H9 (cell line): ENCODE data around the gene CEMIP. TPM values are rescaled to one million over a fixed set of nuclear protein-coding genes. Genes with fewer than 3 reads are reported as not detected.

ENCODE experiments used
- DNase-seq: peaks from one replicate; pipeline ENCODE4 v3.0.0-alpha.2; 2017
- H2AFZ ChIP-seq: one replicate; pipeline ENCODE4 v1.6.1; 2013; ENCODE audit warnings: mild to moderate bottlenecking, low read length, control low read depth, moderate library complexity
- H2AK5ac ChIP-seq: 2 replicates; pipeline ENCODE4 v1.6.1; 2013; ENCODE audit warnings: low read length, control low read depth, mixed read lengths; ENCODE audit not compliant: insufficient read length
- H2BK120ac ChIP-seq: one replicate; pipeline ENCODE4 v1.6.1; 2013; ENCODE audit warnings: low read depth, mild to moderate bottlenecking, low read length, control low read depth, inconsistent platforms; ENCODE audit not compliant: poor library complexity, severe bottlenecking
- H2BK12ac ChIP-seq: 2 replicates; pipeline ENCODE4 v1.6.1; 2013; ENCODE audit warnings: low read length, control low read depth, mixed read lengths, low read depth; ENCODE audit not compliant: insufficient read length
- H2BK15ac ChIP-seq: 2 replicates; pipeline ENCODE4 v1.6.1; 2013; ENCODE audit warnings: low read depth, low read length, control low read depth
- H2BK20ac ChIP-seq: one replicate; pipeline ENCODE4 v1.6.1; 2013; ENCODE audit warnings: low read depth, mild to moderate bottlenecking, low read length, control low read depth, inconsistent platforms; ENCODE audit not compliant: poor library complexity, severe bottlenecking
- H2BK5ac ChIP-seq: 2 replicates; pipeline ENCODE4 v1.6.1; 2013; ENCODE audit warnings: low read length, control low read depth, mixed read lengths; ENCODE audit not compliant: insufficient read length
- H3K14ac ChIP-seq: 2 replicates; pipeline ENCODE4 v1.6.1; 2013; ENCODE audit warnings: low read length, control low read depth; ENCODE audit not compliant: insufficient read depth
- H3K18ac ChIP-seq: 2 replicates; pipeline ENCODE4 v1.6.1; 2013; ENCODE audit warnings: low read depth, mild to moderate bottlenecking, mixed read lengths, low read length, control low read depth; ENCODE audit not compliant: insufficient read length
- H3K23ac ChIP-seq: 2 replicates; pipeline ENCODE4 v1.6.1; 2013; ENCODE audit warnings: low read length, control low read depth, mixed read lengths, low read depth; ENCODE audit not compliant: insufficient read length
- H3K23me2 ChIP-seq: 2 replicates; pipeline ENCODE4 v1.6.1; 2013; ENCODE audit warnings: low read depth, mild to moderate bottlenecking, mixed read lengths, low read length, control low read depth; ENCODE audit not compliant: insufficient read length, poor library complexity, severe bottlenecking
- H3K27ac ChIP-seq: 2 replicates; pipeline ENCODE4 v1.5.1; 2013; ENCODE audit warnings: low read length, control low read depth, mixed read lengths, low read depth; ENCODE audit not compliant: insufficient read length
- H3K27me3 ChIP-seq: 2 replicates; pipeline ENCODE4 v1.6.1; 2013; ENCODE audit warnings: low read length, control low read depth, inconsistent platforms; ENCODE audit not compliant: insufficient read depth
- H3K4ac ChIP-seq: 2 replicates; pipeline ENCODE4 v1.6.1; 2013; ENCODE audit warnings: low read depth, mild to moderate bottlenecking, control low read depth, inconsistent platforms, low read length, moderate library complexity
- H3K4me1 ChIP-seq: 2 replicates; pipeline ENCODE4 v1.6.1; 2013; ENCODE audit warnings: low read length, control low read depth, inconsistent platforms; ENCODE audit not compliant: insufficient read depth
- H3K4me2 ChIP-seq: 2 replicates; pipeline ENCODE4 v1.6.1; 2013; ENCODE audit warnings: low read length, control low read depth, mixed read lengths; ENCODE audit not compliant: insufficient read length, insufficient read depth
- H3K56ac ChIP-seq: 2 replicates; pipeline ENCODE4 v1.6.1; 2013; ENCODE audit warnings: low read depth, mild to moderate bottlenecking, mixed read lengths, low read length, control low read depth; ENCODE audit not compliant: insufficient read length
- H3K79me1 ChIP-seq: 2 replicates; pipeline ENCODE4 v1.6.1; 2013; ENCODE audit warnings: low read depth, mild to moderate bottlenecking, moderate library complexity, low read length, control low read depth, inconsistent platforms; ENCODE audit not compliant: insufficient read depth, poor library complexity, severe bottlenecking
- H3K79me2 ChIP-seq: 2 replicates; pipeline ENCODE4 v1.6.1; 2013; ENCODE audit warnings: low read length, control low read depth, inconsistent platforms; ENCODE audit not compliant: insufficient read depth
- H3K9ac ChIP-seq: 2 replicates; pipeline ENCODE4 v1.6.1; 2013; ENCODE audit warnings: low read length, control low read depth, mixed read lengths; ENCODE audit not compliant: insufficient read length; ENCODE audit errors: extremely low read depth
- H3K9me3 ChIP-seq: one replicate; pipeline ENCODE4 v1.6.1; 2013; ENCODE audit warnings: low read depth, low read length, inconsistent platforms; ENCODE audit not compliant: control insufficient read depth
- H3T11ph ChIP-seq: one replicate; pipeline ENCODE4 v1.6.1; 2013; ENCODE audit warnings: mild to moderate bottlenecking, low read length, control low read depth, inconsistent platforms
- H4K20me1 ChIP-seq: one replicate; pipeline ENCODE4 v1.6.1; 2013; ENCODE audit not compliant: control insufficient read depth, insufficient read length, insufficient read depth
- H4K5ac ChIP-seq: 2 replicates; pipeline ENCODE4 v1.6.1; 2013; ENCODE audit warnings: low read depth, mild to moderate bottlenecking, mixed read lengths, low read length, control low read depth; ENCODE audit not compliant: insufficient read length
- H4K8ac ChIP-seq: replicated peaks from 2 replicates; pipeline ENCODE4 v1.6.1; 2013; ENCODE audit warnings: low read length, control low read depth, mixed read lengths, low read depth; ENCODE audit not compliant: insufficient read length
- H4K91ac ChIP-seq: 2 replicates; pipeline ENCODE4 v1.6.1; 2013; ENCODE audit warnings: low read depth, mild to moderate bottlenecking, moderate library complexity, mixed read lengths, low read length, control low read depth; ENCODE audit not compliant: insufficient read length
- H3K27ac Mint-ChIP-seq, 3 experiments: 2 replicates in 2 of 3; 3 replicates in 1 of 3; pipeline ENCODE4 v1.8.0; 2020 to 2021; ENCODE audit warnings: mixed read lengths in 3 of 3, mild to moderate bottlenecking in 1 of 3, moderate library complexity in 1 of 3
- H3K27me3 Mint-ChIP-seq: 2 replicates; pipeline ENCODE4 v1.8.0; 2021; ENCODE audit warnings: low read depth, mild to moderate bottlenecking, moderate library complexity, mixed read lengths
- H3K36me3 Mint-ChIP-seq, 3 experiments: 2 replicates in 2 of 3; 3 replicates in 1 of 3; pipeline ENCODE4 v1.8.0; 2020 to 2021; ENCODE audit warnings: low read depth in 3 of 3, mixed read lengths in 3 of 3; ENCODE audit not compliant: insufficient read depth in 1 of 3
- H3K4me1 Mint-ChIP-seq, 2 experiments: 2 replicates each; pipeline ENCODE4 v1.8.0; 2020; ENCODE audit warnings: mixed read lengths in 2 of 2
- H3K4me3 Mint-ChIP-seq, 2 experiments: 2 replicates in 1 of 2; 3 replicates in 1 of 2; pipeline ENCODE4 v1.8.0; 2020 to 2021; ENCODE audit warnings: mild to moderate bottlenecking in 2 of 2, mixed read lengths in 2 of 2, moderate library complexity in 1 of 2
- H3K9me3 Mint-ChIP-seq, 2 experiments: 2 replicates in 1 of 2; 3 replicates in 1 of 2; pipeline ENCODE4 v1.8.0; 2020; ENCODE audit warnings: mild to moderate bottlenecking in 2 of 2, mixed read lengths in 2 of 2, moderate library complexity in 1 of 2
- CTCF ChIP-seq: fragments of 200-600 bp; sonication (generic); conservative IDR thresholded peaks from 3 replicates; pipeline ENCODE4 v1.8.0; 2021; ENCODE audit warnings: antibody characterized with exemption, mild to moderate bottlenecking
- whole genome bisulfite sequencing: extraction: QIAGEN DNeasy Blood & Tissue Kit; methylation state at CpG from one replicate; pipeline ENCODE4 v1.1.7; 2013; ENCODE audit warnings: missing lambda C conversion rate, low lambda C conversion rate, mixed read lengths; ENCODE audit not compliant: insufficient read length; ENCODE audit errors: extremely low coverage; 5-methylcytosine and 5-hydroxymethylcytosine counted together
- total RNA-seq: library from RNA; stranded (reverse); gene quantifications from 2 replicates; pipeline ENCODE4 v1.2.1, GENCODE V29; 2021

The CEMIP gene
- total RNA-seq, 1 experiment from 2014 or later: 0.09 TPM

- H2BK20ac ChIP-seq: no peak overlapping the region
- no peaks in the 10 kb centered on the region for H3K79me2 ChIP-seq
- H2BK15ac ChIP-seq: no peak overlapping the region
- H2BK120ac ChIP-seq: no peak overlapping the region
- H3K23me2 ChIP-seq: no peaks in the 10 kb centered on the region
- WGBS: no CpG with 5 or more reads among the region's 6 CpGs
- no peaks in the 10 kb centered on the region for H3K4me1 ChIP-seq
- no peaks in the 10 kb centered on the region for H3K79me1 ChIP-seq
- H3K4me2 ChIP-seq: no peak overlapping the region
- no peak overlapping the region for H3K4me3 Mint-ChIP-seq
- no peak overlapping the region for H4K91ac ChIP-seq
- no peak overlapping the region for H4K5ac ChIP-seq
- H4K8ac ChIP-seq: no peak overlapping the region
- no peak overlapping the region for H3K14ac ChIP-seq
- no peak overlapping the region for H3K23ac ChIP-seq
- H3K4ac ChIP-seq: no peak overlapping the region
- H3K9me3 ChIP-seq: no peaks in the 10 kb centered on the region
- H3K27ac ChIP-seq: no peak overlapping the region
- H2AK5ac ChIP-seq: no peak overlapping the region
- no peak overlapping the region for H3T11ph ChIP-seq
- H3K27ac Mint-ChIP-seq: no peak overlapping the region; a peak in 1 of 7 replicates
- no peak overlapping the region for H3K18ac ChIP-seq
- H4K20me1 ChIP-seq: no peaks in the 10 kb centered on the region
- H3K9me3 Mint-ChIP-seq: peaks cover 9 to 11% of the 10 kb centered on the region in 2 experiments
- H2BK12ac ChIP-seq: no peak overlapping the region
- no peak for DNase-seq
- H3K56ac ChIP-seq: no peak overlapping the region
- peaks cover 22 to 33% of the 10 kb centered on the region in 2 experiments for H3K4me1 Mint-ChIP-seq
- H2AFZ ChIP-seq: no peak overlapping the region
- no peaks in the 10 kb centered on the region for H3K27me3 Mint-ChIP-seq
- H3K36me3 Mint-ChIP-seq: peaks cover 9 to 15% (median 10%) of the 10 kb centered on the region in 3 experiments
- H3K27me3 ChIP-seq: no peaks in the 10 kb centered on the region
- H3K9ac ChIP-seq: no peak overlapping the region
- no peak for TF ChIP-seq CTCF
- no peak overlapping the region for H2BK5ac ChIP-seq
These were observed 48.2 kb upstream of the CEMIP start for GRCh38 chr15:80730926-80731325.
